ENCODE measurements around the gene MSTN.

DNA sequence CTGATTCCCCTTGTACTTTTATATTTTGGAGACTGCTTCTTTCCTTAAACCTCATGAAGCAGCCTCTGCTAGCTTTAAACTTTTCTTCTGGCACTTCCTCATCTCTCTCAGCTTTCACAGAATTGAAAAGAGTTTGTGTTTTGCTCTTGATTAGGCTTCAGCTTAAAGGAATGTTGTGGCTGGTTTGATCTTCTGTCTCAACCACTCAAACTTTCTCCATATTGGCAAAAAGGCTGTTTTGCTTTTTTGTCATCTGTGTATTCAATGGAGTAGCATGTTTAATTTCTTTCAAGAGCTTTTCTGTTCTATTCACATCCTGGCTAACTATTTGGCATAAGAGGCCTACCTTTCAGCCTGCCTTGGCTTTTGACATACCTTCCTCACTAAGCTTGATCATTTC is 36.3 kb upstream of the MSTN start:
- TF ChIP-seq, protein P1, sequence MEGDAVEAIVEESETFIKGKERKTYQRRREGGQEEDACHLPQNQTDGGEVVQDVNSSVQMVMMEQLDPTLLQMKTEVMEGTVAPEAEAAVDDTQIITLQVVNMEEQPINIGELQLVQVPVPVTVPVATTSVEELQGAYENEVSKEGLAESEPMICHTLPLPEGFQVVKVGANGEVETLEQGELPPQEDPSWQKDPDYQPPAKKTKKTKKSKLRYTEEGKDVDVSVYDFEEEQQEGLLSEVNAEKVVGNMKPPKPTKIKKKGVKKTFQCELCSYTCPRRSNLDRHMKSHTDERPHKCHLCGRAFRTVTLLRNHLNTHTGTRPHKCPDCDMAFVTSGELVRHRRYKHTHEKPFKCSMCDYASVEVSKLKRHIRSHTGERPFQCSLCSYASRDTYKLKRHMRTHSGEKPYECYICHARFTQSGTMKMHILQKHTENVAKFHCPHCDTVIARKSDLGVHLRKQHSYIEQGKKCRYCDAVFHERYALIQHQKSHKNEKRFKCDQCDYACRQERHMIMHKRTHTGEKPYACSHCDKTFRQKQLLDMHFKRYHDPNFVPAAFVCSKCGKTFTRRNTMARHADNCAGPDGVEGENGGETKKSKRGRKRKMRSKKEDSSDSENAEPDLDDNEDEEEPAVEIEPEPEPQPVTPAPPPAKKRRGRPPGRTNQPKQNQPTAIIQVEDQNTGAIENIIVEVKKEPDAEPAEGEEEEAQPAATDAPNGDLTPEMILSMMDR (IDR thresholded peaks at IDR 0.05), result no peak
- TF ChIP-seq EP300 (IDR thresholded peaks at IDR 0.05; ENCODE audit: low read depth) (no peak), POLR2AphosphoS5 (IDR thresholded peaks at IDR 0.05) (no peak)

Measured in transverse colon (tissue), 4 donors.